ENCODE results near the gene NEURL3.

The NEURL3 gene

DNA sequence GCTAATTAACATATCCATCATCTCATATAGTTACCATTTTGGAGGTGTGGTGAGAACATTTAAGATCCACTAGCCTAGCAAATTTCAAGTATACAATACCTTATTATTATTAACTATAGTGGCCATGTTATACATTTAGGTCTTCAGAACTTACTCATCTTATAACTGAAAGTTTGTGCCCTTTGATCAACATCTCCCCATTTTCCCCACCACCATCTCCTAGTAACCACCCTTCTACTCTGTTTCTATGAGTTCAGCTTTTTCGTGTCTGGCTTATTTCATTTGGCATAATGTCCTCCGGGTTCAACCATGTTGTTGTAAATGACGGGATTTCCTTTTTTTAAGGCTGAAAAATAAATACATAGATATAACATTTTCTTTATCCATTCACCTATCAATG is 15.9 kb downstream of the NEURL3 start:
- no peak overlapping the region for H3K27ac ChIP-seq (ENCODE audit: low read depth, low read length)
- H3K9me3 ChIP-seq (ENCODE audit: control insufficient read depth in 5 of 5, low read length in 5 of 5), result peaks cover 0 to 6% (median under 1%) of the 10 kb centered on the region in 5 donors
- H3K4me1 ChIP-seq (ENCODE audit: control insufficient read depth in 5 of 5, insufficient read depth in 5 of 5, low read length in 5 of 5), result peaks cover 3 to 18% (median 12%) of the 10 kb centered on the region in 5 donors
- no peaks in the 10 kb centered on the region for H3K36me3 ChIP-seq (ENCODE audit: control insufficient read depth in 5 of 5, insufficient read depth in 5 of 5, low read length in 5 of 5)
- H3K4me3 ChIP-seq (ENCODE audit: low read depth in 1 of 5, low read length in 5 of 5), result no peak overlapping the region
- H3K27me3 ChIP-seq (ENCODE audit: control insufficient read depth in 5 of 5, insufficient read depth in 4 of 5, low read length in 5 of 5), result no peaks in the 10 kb centered on the region
- no peak overlapping the region for H3K9ac ChIP-seq (ENCODE audit: low read length in 5 of 5)

DNA sequence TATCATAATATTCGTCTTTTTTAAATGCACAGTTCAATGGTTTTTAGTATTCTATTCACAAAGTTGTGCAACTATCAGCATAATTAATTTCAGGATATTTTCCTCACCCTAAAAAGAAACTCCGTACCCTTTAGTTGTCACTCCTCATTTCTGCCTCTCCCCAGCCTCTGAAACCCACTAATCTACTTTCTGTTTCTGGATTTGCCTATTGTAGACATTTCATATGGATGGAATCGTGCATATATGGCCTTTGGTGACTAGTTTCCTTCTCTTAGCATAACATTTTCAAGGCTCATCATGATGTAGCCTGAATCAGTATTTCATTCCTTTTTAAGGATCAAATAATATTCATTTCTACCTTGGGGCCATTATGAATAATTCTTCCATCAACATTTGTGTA is 18.5 kb downstream of the NEURL3 start:
- H3K9ac ChIP-seq (ENCODE audit: low read length in 5 of 5), result peak overlapping the region; percentile 63 to 95 (median 87)
- H3K4me3 ChIP-seq (ENCODE audit: low read depth in 1 of 5, low read length in 5 of 5), result peak overlapping the region in 3 of 5 donors; percentile 70 to 87 (median 76)
- peak overlapping the region; percentile 90 for H3K27ac ChIP-seq (ENCODE audit: low read depth, low read length)
- no peaks in the 10 kb centered on the region for H3K27me3 ChIP-seq (ENCODE audit: control insufficient read depth in 5 of 5, insufficient read depth in 4 of 5, low read length in 5 of 5)
- H3K36me3 ChIP-seq (ENCODE audit: control insufficient read depth in 5 of 5, insufficient read depth in 5 of 5, low read length in 5 of 5), result no peaks in the 10 kb centered on the region
- H3K9me3 ChIP-seq (ENCODE audit: control insufficient read depth in 5 of 5, low read length in 5 of 5), result no peaks in the 10 kb centered on the region
- peaks cover 3 to 18% (median 12%) of the 10 kb centered on the region in 5 donors for H3K4me1 ChIP-seq (ENCODE audit: control insufficient read depth in 5 of 5, insufficient read depth in 5 of 5, low read length in 5 of 5)

DNA sequence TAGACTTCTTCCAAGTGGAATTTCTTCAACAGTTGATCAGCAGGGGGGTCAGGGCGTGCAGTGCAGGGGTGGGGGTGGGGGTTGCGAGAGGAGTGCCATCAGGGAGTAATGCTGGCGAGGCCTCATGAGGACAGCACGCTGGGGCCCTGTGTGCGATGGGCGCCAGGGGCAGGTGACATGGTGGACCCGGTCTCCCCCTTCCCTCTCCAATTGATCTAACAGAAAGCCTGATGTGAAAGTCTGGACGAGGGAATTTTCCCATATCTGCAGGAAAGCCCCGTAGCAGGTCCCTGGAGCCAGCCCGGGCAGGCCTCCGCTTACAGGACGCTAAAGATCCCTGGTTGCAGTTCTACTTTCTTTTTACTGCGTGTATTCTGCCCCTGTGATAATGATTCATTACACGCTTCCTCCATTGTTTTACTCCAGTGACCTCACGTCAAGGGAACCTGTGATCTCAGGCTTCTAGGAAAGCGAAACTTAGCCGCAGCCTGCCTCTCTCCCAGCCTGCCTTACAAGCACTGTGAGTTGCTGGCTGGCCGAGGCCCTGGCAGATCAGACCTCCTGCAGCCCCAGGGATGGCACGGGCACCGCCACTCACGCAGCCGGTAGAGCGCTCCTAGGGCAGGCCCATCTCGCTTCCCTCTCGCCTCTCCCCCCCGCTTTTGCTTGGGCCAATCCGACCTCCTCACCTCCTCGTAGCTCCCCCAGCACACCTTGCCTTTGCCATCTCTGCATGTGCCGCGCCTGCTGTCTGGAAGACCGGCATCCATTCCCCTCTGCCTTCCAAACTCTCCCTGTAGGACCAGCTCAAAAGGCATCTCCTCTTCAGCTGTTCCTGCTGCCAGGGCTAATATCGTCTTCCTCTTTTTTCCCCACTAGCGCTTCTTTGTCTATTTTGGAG is 19.2 kb downstream of the NEURL3 start:
- Histone ChIP-seq H3K4me3 (ENCODE audit: low read depth in 1 of 5, low read length in 5 of 5) (peak overlapping the region; percentile 63 to 87 (median 74)), H3K9ac (ENCODE audit: low read length in 5 of 5) (peak overlapping the region; percentile 63 to 95 (median 87)), H3K36me3 (ENCODE audit: control insufficient read depth in 5 of 5, insufficient read depth in 5 of 5, low read length in 5 of 5) (no peaks in the 10 kb centered on the region), H3K4me1 (ENCODE audit: control insufficient read depth in 5 of 5, insufficient read depth in 5 of 5, low read length in 5 of 5) (peaks cover 3 to 18% (median 12%) of the 10 kb centered on the region in 5 donors), H3K27ac (ENCODE audit: low read depth, low read length) (peak overlapping the region; percentile 90), H3K9me3 (ENCODE audit: control insufficient read depth in 5 of 5, low read length in 5 of 5) (no peaks in the 10 kb centered on the region), H3K27me3 (ENCODE audit: control insufficient read depth in 5 of 5, insufficient read depth in 4 of 5, low read length in 5 of 5) (no peaks in the 10 kb centered on the region)

DNA sequence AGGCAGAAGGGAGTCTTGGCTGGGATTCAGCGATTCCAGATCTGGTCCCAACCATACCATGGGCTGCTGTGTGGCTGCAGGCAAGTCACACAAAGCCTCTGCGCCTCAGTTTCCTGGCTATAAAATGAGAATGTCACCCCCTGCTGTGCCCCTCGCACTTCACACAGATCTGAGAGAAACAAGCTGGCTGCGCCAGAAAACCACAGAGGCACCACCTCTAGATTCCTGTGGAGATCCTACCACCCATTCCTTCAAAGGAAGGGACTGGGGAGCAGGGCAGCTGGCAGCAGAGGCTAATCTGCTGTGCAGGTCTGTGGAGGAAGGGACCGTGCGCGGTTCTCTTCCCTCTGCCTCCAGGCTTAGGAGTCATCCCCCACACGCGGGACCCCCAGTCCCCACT is 19.8 kb downstream of the NEURL3 start:
- no peaks in the 10 kb centered on the region for H3K9me3 ChIP-seq (ENCODE audit: control insufficient read depth in 5 of 5, low read length in 5 of 5)
- H3K27ac ChIP-seq (ENCODE audit: low read depth, low read length), result peak overlapping the region; percentile 90
- peak overlapping the region in 4 of 5 donors; percentile 63 to 95 (median 88) for H3K9ac ChIP-seq (ENCODE audit: low read length in 5 of 5)
- peaks cover 3 to 18% (median 12%) of the 10 kb centered on the region in 5 donors for H3K4me1 ChIP-seq (ENCODE audit: control insufficient read depth in 5 of 5, insufficient read depth in 5 of 5, low read length in 5 of 5)
- no peaks in the 10 kb centered on the region for H3K36me3 ChIP-seq (ENCODE audit: control insufficient read depth in 5 of 5, insufficient read depth in 5 of 5, low read length in 5 of 5)
- no peaks in the 10 kb centered on the region for H3K27me3 ChIP-seq (ENCODE audit: control insufficient read depth in 5 of 5, insufficient read depth in 4 of 5, low read length in 5 of 5)
- peak overlapping the region in 4 of 5 donors; percentile 63 to 87 (median 73) for H3K4me3 ChIP-seq (ENCODE audit: low read depth in 1 of 5, low read length in 5 of 5)

DNA sequence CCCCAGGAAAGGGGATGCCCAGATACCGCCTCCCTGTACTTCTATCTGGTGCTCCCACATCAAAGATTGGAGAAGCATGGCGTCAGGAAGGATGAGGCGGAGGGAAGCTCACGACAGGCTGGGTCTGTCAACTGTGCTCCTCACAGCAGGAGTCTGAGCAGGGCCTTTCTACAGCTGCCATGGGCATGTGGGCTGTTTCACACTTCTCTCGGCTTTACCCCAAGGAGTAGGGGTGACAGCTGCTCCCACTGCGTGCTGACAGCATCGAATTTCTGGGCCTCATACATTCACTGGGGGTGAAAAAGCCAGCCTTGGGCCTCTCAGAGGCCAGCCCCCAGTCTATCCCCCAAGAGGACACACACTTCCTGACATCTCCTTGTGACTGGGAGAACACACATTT is 21.1 kb downstream of the NEURL3 start:
- Histone ChIP-seq H3K27me3 (ENCODE audit: control insufficient read depth in 5 of 5, insufficient read depth in 4 of 5, low read length in 5 of 5) (no peaks in the 10 kb centered on the region), H3K9me3 (ENCODE audit: control insufficient read depth in 5 of 5, low read length in 5 of 5) (no peaks in the 10 kb centered on the region), H3K36me3 (ENCODE audit: control insufficient read depth in 5 of 5, insufficient read depth in 5 of 5, low read length in 5 of 5) (no peaks in the 10 kb centered on the region), H3K4me3 (ENCODE audit: low read depth in 1 of 5, low read length in 5 of 5) (no peak overlapping the region), H3K4me1 (ENCODE audit: control insufficient read depth in 5 of 5, insufficient read depth in 5 of 5, low read length in 5 of 5) (peaks cover 3 to 18% (median 12%) of the 10 kb centered on the region in 5 donors), H3K9ac (ENCODE audit: low read length in 5 of 5) (no peak overlapping the region), H3K27ac (ENCODE audit: low read depth, low read length) (no peak overlapping the region)

DNA sequence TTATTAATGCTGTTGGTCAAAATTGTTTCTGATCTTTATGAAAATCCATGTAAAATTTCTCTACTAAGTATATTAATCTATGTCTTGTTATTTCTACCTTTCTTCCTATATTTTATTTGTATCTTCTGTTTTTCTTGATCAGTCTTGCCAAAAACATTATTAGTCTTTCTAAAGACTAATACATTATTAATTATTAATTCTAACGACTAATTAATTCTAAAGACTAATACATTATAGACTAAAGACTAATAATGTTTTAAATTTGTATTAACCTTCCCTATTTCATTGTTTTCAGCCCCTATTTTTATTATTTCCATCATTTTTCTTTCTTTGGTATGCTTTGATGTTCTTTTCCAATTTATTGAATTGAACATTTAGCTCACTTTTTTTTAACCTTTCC is 27.7 kb downstream of the NEURL3 start:
- no peak overlapping the region for H3K9ac ChIP-seq (ENCODE audit: low read length in 5 of 5)
- H3K4me3 ChIP-seq (ENCODE audit: low read depth in 1 of 5, low read length in 5 of 5), result no peak overlapping the region
- H3K4me1 ChIP-seq (ENCODE audit: control insufficient read depth in 5 of 5, insufficient read depth in 5 of 5, low read length in 5 of 5), result no peaks in the 10 kb centered on the region
- H3K36me3 ChIP-seq (ENCODE audit: control insufficient read depth in 5 of 5, insufficient read depth in 5 of 5, low read length in 5 of 5), result no peaks in the 10 kb centered on the region
- H3K9me3 ChIP-seq (ENCODE audit: control insufficient read depth in 5 of 5, low read length in 5 of 5), result no peaks in the 10 kb centered on the region
- no peaks in the 10 kb centered on the region for H3K27me3 ChIP-seq (ENCODE audit: control insufficient read depth in 5 of 5, insufficient read depth in 4 of 5, low read length in 5 of 5)
- no peak overlapping the region for H3K27ac ChIP-seq (ENCODE audit: low read depth, low read length)

DNA sequence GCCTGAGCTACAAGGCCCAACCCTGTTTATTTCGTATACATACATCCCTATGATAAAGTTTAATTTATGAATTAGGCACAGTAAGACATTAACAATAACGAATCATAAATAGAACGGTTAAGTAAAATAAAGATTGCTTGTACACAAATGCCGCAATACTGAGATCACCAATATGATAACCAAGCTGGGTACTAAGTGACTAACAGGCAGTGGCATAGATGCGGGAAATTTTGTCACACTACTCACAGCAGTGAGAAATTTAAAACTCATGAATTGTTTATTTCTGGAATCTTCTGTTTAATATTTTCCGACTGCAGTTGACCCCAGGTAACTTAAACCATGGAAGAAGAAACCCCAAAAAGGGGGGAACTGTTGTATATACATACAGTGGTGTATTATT is 33.4 kb downstream of the NEURL3 start:
- Histone ChIP-seq H3K9me3 (ENCODE audit: control insufficient read depth in 5 of 5, low read length in 5 of 5) (no peaks in the 10 kb centered on the region), H3K4me1 (ENCODE audit: control insufficient read depth in 5 of 5, insufficient read depth in 5 of 5, low read length in 5 of 5) (peaks cover 0 to 9% (median 7%) of the 10 kb centered on the region in 5 donors), H3K9ac (ENCODE audit: low read length in 5 of 5) (no peak overlapping the region), H3K36me3 (ENCODE audit: control insufficient read depth in 5 of 5, insufficient read depth in 5 of 5, low read length in 5 of 5) (no peaks in the 10 kb centered on the region), H3K27me3 (ENCODE audit: control insufficient read depth in 5 of 5, insufficient read depth in 4 of 5, low read length in 5 of 5) (peaks cover 0 to 6% (median 0%) of the 10 kb centered on the region in 5 donors), H3K4me3 (ENCODE audit: low read depth in 1 of 5, low read length in 5 of 5) (no peak overlapping the region), H3K27ac (ENCODE audit: low read depth, low read length) (no peak overlapping the region)

DNA sequence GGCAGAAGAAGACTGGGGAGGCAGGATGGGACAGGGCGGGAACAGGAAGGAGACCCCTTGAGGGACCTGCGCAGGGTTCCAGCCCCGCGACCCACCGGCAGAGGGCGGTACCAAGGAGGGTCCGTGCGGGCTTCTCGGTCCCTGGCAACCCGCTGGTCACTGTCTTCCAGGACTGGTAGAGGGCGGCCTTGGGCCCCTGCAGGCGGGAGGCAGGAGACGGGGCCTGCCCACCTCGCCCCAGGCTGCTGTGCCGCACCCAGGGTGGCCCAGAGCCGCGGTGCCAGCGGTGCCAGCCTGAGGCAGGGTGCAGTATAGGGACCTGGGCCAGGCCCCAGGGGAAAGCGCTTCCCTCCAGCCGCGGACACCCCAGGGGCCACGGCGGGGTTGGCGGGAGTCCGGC is 34.5 kb downstream of the NEURL3 start:
- Histone ChIP-seq H3K36me3 (ENCODE audit: control insufficient read depth in 5 of 5, insufficient read depth in 5 of 5, low read length in 5 of 5) (no peaks in the 10 kb centered on the region), H3K27ac (ENCODE audit: low read depth, low read length) (no peak overlapping the region)

DNA sequence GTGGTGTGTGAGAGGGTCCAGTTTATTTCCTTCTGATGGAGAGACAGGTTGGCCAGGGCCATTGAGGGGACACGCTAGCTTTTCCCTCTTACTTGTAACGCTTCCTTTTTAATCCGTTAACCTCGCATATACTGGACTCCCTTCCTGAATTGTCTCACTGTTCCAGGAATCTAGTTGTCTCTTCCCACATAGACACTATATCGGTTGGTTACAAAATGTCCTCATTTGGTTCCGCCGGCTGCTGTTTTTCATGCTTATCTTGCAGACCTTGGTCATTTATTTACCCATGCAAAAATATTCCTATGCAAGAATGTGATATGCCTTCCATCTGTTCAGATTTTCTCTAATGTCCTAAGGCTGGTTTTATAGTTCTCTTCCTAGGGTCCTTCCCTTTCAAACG is 35.0 kb downstream of the NEURL3 start:
- Histone ChIP-seq H3K4me3 (ENCODE audit: low read depth in 1 of 5, low read length in 5 of 5) (peak overlapping the region in 2 of 5 donors; percentile 28 to 39), H3K36me3 (ENCODE audit: control insufficient read depth in 5 of 5, insufficient read depth in 5 of 5, low read length in 5 of 5) (no peaks in the 10 kb centered on the region), H3K9me3 (ENCODE audit: control insufficient read depth in 5 of 5, low read length in 5 of 5) (no peaks in the 10 kb centered on the region), H3K4me1 (ENCODE audit: control insufficient read depth in 5 of 5, insufficient read depth in 5 of 5, low read length in 5 of 5) (peaks cover 0 to 9% (median 7%) of the 10 kb centered on the region in 5 donors), H3K27ac (ENCODE audit: low read depth, low read length) (no peak overlapping the region), H3K9ac (ENCODE audit: low read length in 5 of 5) (peak overlapping the region in 1 of 5 donors; percentile 20), H3K27me3 (ENCODE audit: control insufficient read depth in 5 of 5, insufficient read depth in 4 of 5, low read length in 5 of 5) (peaks cover 0 to 6% (median 0%) of the 10 kb centered on the region in 5 donors)

More for the DNA sequence above, 34.5 kb downstream of the NEURL3 start:
- peak overlapping the region in 2 of 5 donors; percentile 28 to 39 for H3K4me3 ChIP-seq (ENCODE audit: low read depth in 1 of 5, low read length in 5 of 5)
- peak overlapping the region in 3 of 5 donors; percentile 20 to 35 (median 21) for H3K9ac ChIP-seq (ENCODE audit: low read length in 5 of 5)
- no peaks in the 10 kb centered on the region for H3K9me3 ChIP-seq (ENCODE audit: control insufficient read depth in 5 of 5, low read length in 5 of 5)
- H3K4me1 ChIP-seq (ENCODE audit: control insufficient read depth in 5 of 5, insufficient read depth in 5 of 5, low read length in 5 of 5), result peaks cover 0 to 9% (median 7%) of the 10 kb centered on the region in 5 donors
- H3K27me3 ChIP-seq (ENCODE audit: control insufficient read depth in 5 of 5, insufficient read depth in 4 of 5, low read length in 5 of 5), result peaks cover 0 to 6% (median 0%) of the 10 kb centered on the region in 5 donors

DNA sequence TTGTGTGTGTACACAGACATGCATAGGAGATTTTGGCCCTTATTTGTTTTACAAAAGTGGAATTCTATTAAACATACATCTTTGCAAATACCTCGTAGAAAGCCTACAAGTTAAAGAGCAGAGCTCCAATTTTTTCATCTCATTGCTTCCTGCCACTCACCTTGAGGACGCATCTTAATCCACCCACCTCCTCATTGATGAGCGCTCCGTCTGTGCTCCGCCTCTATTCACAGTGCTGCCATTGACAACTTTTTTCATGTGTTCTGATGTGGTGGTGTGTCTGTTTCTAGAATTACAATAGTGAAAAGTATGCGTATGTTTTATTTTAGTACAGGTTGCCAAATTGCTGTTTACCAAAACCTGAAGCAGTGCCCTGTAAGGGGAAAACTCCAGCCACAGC is 36.3 kb downstream of the NEURL3 start:
- Histone ChIP-seq H3K36me3 (ENCODE audit: control insufficient read depth in 5 of 5, insufficient read depth in 5 of 5, low read length in 5 of 5) (no peaks in the 10 kb centered on the region), H3K9me3 (ENCODE audit: control insufficient read depth in 5 of 5, low read length in 5 of 5) (no peaks in the 10 kb centered on the region), H3K27me3 (ENCODE audit: control insufficient read depth in 5 of 5, insufficient read depth in 4 of 5, low read length in 5 of 5) (peaks cover 0 to 6% (median 0%) of the 10 kb centered on the region in 5 donors), H3K4me1 (ENCODE audit: control insufficient read depth in 5 of 5, insufficient read depth in 5 of 5, low read length in 5 of 5) (peaks cover 0 to 9% (median 7%) of the 10 kb centered on the region in 5 donors), H3K9ac (ENCODE audit: low read length in 5 of 5) (no peak overlapping the region), H3K4me3 (ENCODE audit: low read depth in 1 of 5, low read length in 5 of 5) (no peak overlapping the region), H3K27ac (ENCODE audit: low read depth, low read length) (no peak overlapping the region)
